GM18502 (cell line): ENCODE results near the gene GALNT6.

Experiments used
- ATAC-seq: cut with Tn5 transposase; IDR thresholded peaks from one replicate; pipeline ENCODE4 v1.9.1; 2021; ENCODE audit warnings: mild to moderate bottlenecking; ENCODE audit not compliant: unreplicated experiment, poor library complexity

GALNT6 gene

GRCh38 chr12:51406859-51407258 is 15.7 kb upstream of the GALNT6 start:
- ATAC-seq = no peak

GRCh38 chr12:51406290-51406689 is 15.1 kb upstream of the GALNT6 start:
- ATAC-seq = no peak

- no peak for ATAC-seq
Measured at GRCh38 chr12:51405801-51406207, 14.6 kb upstream of the GALNT6 start.

- no peak for ATAC-seq
Measured at GRCh38 chr12:51404627-51405026, 13.4 kb upstream of the GALNT6 start.

GRCh38 chr12:51403681-51404136 is 12.5 kb upstream of the GALNT6 start:
- ATAC-seq = no peak

GRCh38 chr12:51403159-51403558 is 12.0 kb upstream of the GALNT6 start:
- no peak for ATAC-seq

GRCh38 chr12:51401900-51402299 is 10.7 kb upstream of the GALNT6 start:
- no peak for ATAC-seq

GRCh38 chr12:51401486-51401885 is 10.3 kb upstream of the GALNT6 start:
- ATAC-seq = no peak

GRCh38 chr12:51401020-51401419 is 9.8 kb upstream of the GALNT6 start:
- no peak for ATAC-seq

- ATAC-seq = no peak
Measured at GRCh38 chr12:51399891-51400290, 8.7 kb upstream of the GALNT6 start.

GRCh38 chr12:51397670-51398069 is 6.5 kb upstream of the GALNT6 start:
- no peak for ATAC-seq

- ATAC-seq = peak; percentile 42
Measured at GRCh38 chr12:51395283-51396230, 4.4 kb upstream of the GALNT6 start.

GRCh38 chr12:51393676-51394545 is 2.7 kb upstream of the GALNT6 start:
- ATAC-seq = no peak

GRCh38 chr12:51392556-51393237 is 1.5 kb upstream of the GALNT6 start:
- peak; percentile 50 for ATAC-seq

GRCh38 chr12:51390891-51391282 is 319 bp downstream of the GALNT6 start:
- ATAC-seq = peak; percentile 9

- no peak for ATAC-seq
Measured at GRCh38 chr12:51390457-51390856, 749 bp downstream of the GALNT6 start.

- ATAC-seq = no peak
Measured at GRCh38 chr12:51389302-51389999, 1.8 kb downstream of the GALNT6 start.

GRCh38 chr12:51388846-51389245 is 2.4 kb downstream of the GALNT6 start:
- no peak for ATAC-seq

GRCh38 chr12:51388069-51388799 is 3.0 kb downstream of the GALNT6 start:
- no peak for ATAC-seq
